ENCODE results near the gene GTSF1L.

GTSF1L gene

GRCh38 chr20:43749734-43750294, 23.0 kb upstream of the GTSF1L start:
- H3K36me3 ChIP-seq (replicated peaks; ENCODE audit: insufficient read depth, low read length): no peaks in the 10 kb centered on the region
- no peaks in the 10 kb centered on the region for H3K79me2 ChIP-seq (ENCODE audit: low read length)
- no peaks in the 10 kb centered on the region for H3K9me3 ChIP-seq (replicated peaks; ENCODE audit: insufficient read depth, low read length)
- H2AFZ ChIP-seq (ENCODE audit: low read length): peak overlapping the region; percentile 55
- peak overlapping the region; percentile 73 for H3K9ac ChIP-seq (ENCODE audit: low read length)
- TF ChIP-seq EZH2 (optimal IDR thresholded peaks at IDR 0.05; ENCODE audit: low read depth, low read length): no peak
- TF ChIP-seq CTCF (IDR thresholded peaks at IDR 0.05; ENCODE audit: low read length): peak; percentile 98
- TF ChIP-seq EZH2phosphoT487 (IDR thresholded peaks at IDR 0.05; ENCODE audit: low read length): no peak
- peaks cover 31% of the 10 kb centered on the region for H3F3A ChIP-seq (ENCODE audit: insufficient read depth, low read length)
- H3K27me3 ChIP-seq (replicated peaks; ENCODE audit: insufficient read depth, low read length): no peaks in the 10 kb centered on the region
- H3K27ac ChIP-seq (ENCODE audit: low read length): peak overlapping the region; percentile 99; the same call in 1 of the 2 replicates
- H3K9me2 ChIP-seq (replicated peaks; ENCODE audit: insufficient read depth, low read length): no peaks in the 10 kb centered on the region
- no peaks in the 10 kb centered on the region for H4K20me1 ChIP-seq (ENCODE audit: insufficient read depth, low read length)
- H3K4me3 ChIP-seq (ENCODE audit: low read length): no peak overlapping the region
- peak overlapping the region; percentile 23; the same call in 1 of the 2 replicates for H3K4me2 ChIP-seq (ENCODE audit: low read depth, low read length)
- peak; percentile 73 for DNase-seq
- H3K4me1 ChIP-seq (ENCODE audit: low read length): peaks cover 37% of the 10 kb centered on the region

DNA sequence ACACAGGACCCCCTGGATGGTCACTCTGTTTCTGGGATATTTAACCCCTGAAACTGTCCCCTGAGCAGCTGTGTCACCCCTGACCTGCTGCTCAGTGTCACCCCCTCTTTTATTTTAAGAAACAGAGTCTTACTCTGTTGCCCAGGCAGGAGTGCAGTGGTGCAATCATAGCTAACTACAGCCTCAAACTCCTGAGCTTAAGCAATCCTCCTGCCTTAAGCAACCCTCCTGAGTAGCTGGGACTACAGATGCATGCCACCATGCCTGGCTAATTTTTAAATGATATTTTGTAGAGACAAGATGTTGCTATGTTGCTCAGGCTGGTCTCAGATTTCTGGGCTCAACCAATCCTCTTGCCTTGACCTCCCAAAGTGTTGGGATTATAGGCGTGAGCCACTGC, 21.5 kb upstream of the GTSF1L start:
- Histone ChIP-seq H3K27ac (ENCODE audit: low read length) (no peak overlapping the region), H3K9ac (ENCODE audit: low read length) (no peak overlapping the region), H3K4me1 (ENCODE audit: low read length) (peaks cover 36% of the 10 kb centered on the region), H3K4me2 (ENCODE audit: low read depth, low read length) (no peak overlapping the region), H4K20me1 (ENCODE audit: insufficient read depth, low read length) (no peaks in the 10 kb centered on the region), H3K9me3 (replicated peaks; ENCODE audit: insufficient read depth, low read length) (no peaks in the 10 kb centered on the region), H3K36me3 (replicated peaks; ENCODE audit: insufficient read depth, low read length) (no peaks in the 10 kb centered on the region), H3K4me3 (ENCODE audit: low read length) (no peak overlapping the region), H3F3A (ENCODE audit: insufficient read depth, low read length) (peaks cover 31% of the 10 kb centered on the region), H2AFZ (ENCODE audit: low read length) (no peak overlapping the region), H3K79me2 (ENCODE audit: low read length) (no peaks in the 10 kb centered on the region), H3K27me3 (replicated peaks; ENCODE audit: insufficient read depth, low read length) (no peaks in the 10 kb centered on the region), H3K9me2 (replicated peaks; ENCODE audit: insufficient read depth, low read length) (no peaks in the 10 kb centered on the region)
- DNase-seq: no peak
- TF ChIP-seq CTCF (IDR thresholded peaks at IDR 0.05; ENCODE audit: low read length): no peak
- no peak for TF ChIP-seq EZH2phosphoT487 (IDR thresholded peaks at IDR 0.05; ENCODE audit: low read length)
- no peak for TF ChIP-seq EZH2 (optimal IDR thresholded peaks at IDR 0.05; ENCODE audit: low read depth, low read length)

GRCh38 chr20:43746344-43747137, 19.7 kb upstream of the GTSF1L start:
- TF ChIP-seq EZH2 (optimal IDR thresholded peaks at IDR 0.05; ENCODE audit: low read depth, low read length) (no peak), EZH2phosphoT487 (IDR thresholded peaks at IDR 0.05; ENCODE audit: low read length) (no peak), CTCF (IDR thresholded peaks at IDR 0.05; ENCODE audit: low read length) (no peak)
- H2AFZ ChIP-seq (ENCODE audit: low read length): no peak overlapping the region
- H3K4me1 ChIP-seq (ENCODE audit: low read length): peaks cover 19% of the 10 kb centered on the region
- peaks cover 16% of the 10 kb centered on the region for H3F3A ChIP-seq (ENCODE audit: insufficient read depth, low read length)
- H3K9me2 ChIP-seq (replicated peaks; ENCODE audit: insufficient read depth, low read length): no peaks in the 10 kb centered on the region
- DNase-seq: no peak
- no peak overlapping the region for H3K9ac ChIP-seq (ENCODE audit: low read length)
- no peak overlapping the region for H3K4me3 ChIP-seq (ENCODE audit: low read length)
- no peak overlapping the region for H3K27ac ChIP-seq (ENCODE audit: low read length)
- H3K79me2 ChIP-seq (ENCODE audit: low read length): no peaks in the 10 kb centered on the region
- no peak overlapping the region for H3K4me2 ChIP-seq (ENCODE audit: low read depth, low read length)
- no peaks in the 10 kb centered on the region for H3K27me3 ChIP-seq (replicated peaks; ENCODE audit: insufficient read depth, low read length)
- no peaks in the 10 kb centered on the region for H3K36me3 ChIP-seq (replicated peaks; ENCODE audit: insufficient read depth, low read length)
- H3K9me3 ChIP-seq (replicated peaks; ENCODE audit: insufficient read depth, low read length): no peaks in the 10 kb centered on the region
- H4K20me1 ChIP-seq (ENCODE audit: insufficient read depth, low read length): no peaks in the 10 kb centered on the region

Measured in MM.1S (cell line).